NCI-H345 (cell line): ENCODE measurements around the gene ZNF593OS.

Experiments used
- DNase-seq: peaks from one replicate; lab custom pipeline; 2025; lab: John Stamatoyannopoulos, UW

ZNF593OS gene

DNA sequence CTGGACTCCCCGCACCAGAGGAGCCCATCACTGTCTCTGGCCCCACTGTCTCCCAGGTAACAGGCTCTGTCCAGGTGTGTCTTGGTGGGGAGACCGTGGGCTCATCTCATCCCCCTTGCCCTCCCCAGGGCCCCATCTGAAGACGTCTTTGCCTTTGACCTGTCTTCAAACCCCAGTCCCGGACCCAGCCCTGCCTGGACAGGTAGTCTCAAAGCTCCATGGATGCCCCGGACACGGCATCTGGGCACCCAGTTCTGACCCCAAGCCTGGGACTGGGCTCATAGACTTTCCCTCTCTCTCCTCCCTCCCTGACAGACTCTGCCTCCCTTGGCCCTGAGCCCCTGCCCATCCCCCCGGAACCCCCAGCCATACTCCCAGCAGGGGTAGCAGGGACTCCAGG is 12.5 kb upstream of the ZNF593OS start:
- DNase-seq: no peak

- DNase-seq: no peak
Measured at GRCh38 chr1:26182383-26182696, 10.7 kb upstream of the ZNF593OS start.

- no peak for DNase-seq
Measured at GRCh38 chr1:26181586-26182382, 10.2 kb upstream of the ZNF593OS start.

DNA sequence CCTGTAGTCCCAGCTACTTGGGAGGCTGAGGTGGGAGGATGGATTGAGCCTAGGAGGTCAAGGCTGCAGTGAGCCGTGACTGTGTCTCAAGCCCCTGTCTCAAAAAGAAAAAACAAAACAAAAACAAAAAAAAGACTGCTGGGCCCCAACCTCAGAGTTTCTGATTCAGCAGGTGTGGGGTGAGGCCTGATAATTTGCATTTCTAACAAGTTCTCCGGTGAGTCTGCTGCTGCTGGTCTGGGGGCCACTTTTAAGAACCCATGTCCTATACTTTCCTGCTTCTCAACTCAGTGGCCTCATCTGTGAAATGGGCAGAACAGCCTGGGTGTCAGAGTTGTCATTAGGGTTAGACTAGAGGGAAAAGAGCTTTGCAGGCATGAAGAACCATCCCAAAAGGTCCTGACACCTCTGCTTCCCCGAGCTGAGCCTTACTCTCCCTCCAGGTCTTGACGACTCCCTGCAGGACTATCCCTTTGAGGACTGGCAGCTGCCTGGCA is 8.4 kb upstream of the ZNF593OS start:
- DNase-seq: no peak

DNA sequence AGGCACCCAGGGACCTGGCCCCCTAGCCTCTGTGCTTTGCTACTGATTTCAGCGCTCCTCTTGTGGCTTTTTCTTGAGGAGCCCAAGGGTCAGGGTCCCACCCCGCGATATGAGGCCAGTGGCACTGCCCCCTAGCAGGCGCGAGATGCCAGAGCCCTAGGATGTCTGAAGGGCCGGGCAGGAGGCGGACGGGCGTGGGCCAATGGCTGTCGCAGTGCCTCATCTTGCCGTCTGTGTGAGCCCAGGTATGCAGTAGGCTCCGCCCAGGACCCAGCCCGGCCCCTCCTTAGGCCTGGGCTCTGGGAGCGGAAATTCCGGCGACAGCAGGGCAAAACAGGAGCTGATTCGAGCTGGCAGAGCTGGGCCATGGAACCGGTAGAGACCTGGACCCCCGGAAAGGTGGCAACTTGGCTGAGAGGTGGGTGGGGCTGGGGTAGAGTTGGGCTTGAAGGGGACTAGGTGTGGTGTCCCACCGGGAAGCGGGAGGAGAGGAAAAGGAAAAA is 5.6 kb upstream of the ZNF593OS start, which contains the start of gene CNKSR1:
Gene CNKSR1 (plus strand): TSS at position 310 of the 503 bp plus-strand sequence. CDS start 57 bp downstream, at position 367.
- DNase-seq: no peak

- DNase-seq: no peak
Measured at GRCh38 chr1:26175346-26175745, 3.7 kb upstream of the ZNF593OS start.

DNA sequence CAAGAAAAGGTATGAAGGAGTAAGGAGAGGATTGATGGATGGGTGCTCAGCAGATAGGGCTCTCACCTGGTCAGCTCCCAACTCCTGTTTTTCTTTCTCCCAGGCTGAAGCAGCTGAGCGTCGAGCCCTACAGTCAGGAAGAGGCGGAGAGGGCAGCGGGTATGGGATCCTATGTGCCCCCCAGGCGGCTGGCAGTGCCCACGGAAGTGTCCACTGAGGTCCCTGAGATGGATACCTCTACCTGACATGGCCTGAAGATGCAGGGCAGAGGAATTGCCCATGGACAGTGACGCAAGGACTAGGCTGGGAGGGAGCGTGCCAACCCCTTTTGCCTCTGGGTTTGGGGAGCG is 1.2 kb downstream of the ZNF593OS start:
- DNase-seq: no peak

- peak; percentile 93 for DNase-seq
Measured at GRCh38 chr1:26169669-26170471, 1.8 kb downstream of the ZNF593OS start, which contains the start of gene ZNF593. Gene ZNF593, plus strand, starts transcription at chr1:26169908. Its CDS starts 76 bp downstream, at chr1:26169984.

- no peak for DNase-seq
Measured at GRCh38 chr1:26169198-26169554, 2.5 kb downstream of the ZNF593OS start.

DNA sequence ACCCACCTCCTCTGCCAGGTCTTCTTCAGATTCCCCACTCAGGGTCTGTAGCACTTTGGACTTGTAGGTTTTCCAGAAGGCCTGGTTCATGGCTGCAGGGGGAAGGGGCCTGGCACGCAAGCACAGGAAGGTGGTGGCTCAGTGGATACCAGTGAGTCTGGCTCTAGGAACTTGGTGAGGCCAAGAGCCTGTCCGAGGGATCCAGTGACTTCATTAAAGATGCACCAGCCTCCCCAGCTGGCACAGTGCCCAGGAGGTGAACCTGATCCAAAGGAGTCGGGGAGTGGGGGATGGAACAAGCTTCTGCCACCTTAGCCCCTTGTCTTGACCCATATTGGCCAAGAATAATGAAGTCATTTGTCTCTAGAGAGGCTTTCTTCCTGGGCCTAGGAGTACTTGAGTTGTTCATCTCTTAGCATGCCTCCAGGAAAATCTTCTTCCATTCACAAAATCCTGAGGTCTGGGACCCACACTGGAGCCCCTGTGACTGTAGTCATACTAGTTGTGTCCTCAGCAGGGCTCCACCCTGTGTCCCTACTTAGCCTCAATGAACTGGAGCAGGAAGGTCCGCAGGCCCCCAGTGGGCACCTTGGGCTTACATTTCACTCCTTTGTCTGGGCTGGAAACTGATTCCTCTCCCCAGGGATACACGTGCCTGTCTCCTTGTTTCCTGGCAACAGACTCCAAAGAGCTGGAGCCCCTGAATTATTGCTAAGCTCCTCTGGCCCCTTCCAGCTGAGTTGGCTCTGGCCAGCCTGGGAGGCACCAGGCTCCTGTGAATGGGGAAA is 3.0 kb downstream of the ZNF593OS start, which contains the start of gene C1orf232:
Gene C1orf232 (minus strand): TSS at position 554 of the 788 bp plus-strand sequence. CDS start 464 bp downstream, at position 90.
- peak; percentile 64 for DNase-seq

DNA sequence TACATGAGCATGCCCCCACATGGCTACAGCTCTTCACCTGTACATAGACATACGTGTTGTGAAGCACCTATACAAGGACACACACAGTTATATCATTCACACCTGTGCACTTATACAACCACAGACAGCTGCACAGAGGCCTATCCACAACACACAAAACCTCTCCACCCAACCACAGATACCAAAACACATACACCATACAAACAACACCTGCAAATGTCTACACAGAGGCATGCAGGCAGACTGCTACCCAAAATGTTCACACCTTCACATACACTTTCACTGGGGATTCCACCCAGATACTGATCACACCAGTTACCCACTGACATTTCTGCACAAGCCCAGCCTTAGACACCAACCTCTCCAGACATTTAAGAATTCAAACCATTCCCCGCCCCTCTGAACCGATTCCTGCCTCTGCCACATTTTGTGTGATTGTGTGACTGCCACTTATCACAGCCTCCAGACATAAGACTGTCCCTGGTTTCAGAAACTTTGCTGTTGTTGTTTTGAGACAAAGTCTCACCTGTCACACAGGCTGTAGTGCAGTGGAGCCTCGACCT is 4.8 kb downstream of the ZNF593OS start:
- no peak for DNase-seq

DNA sequence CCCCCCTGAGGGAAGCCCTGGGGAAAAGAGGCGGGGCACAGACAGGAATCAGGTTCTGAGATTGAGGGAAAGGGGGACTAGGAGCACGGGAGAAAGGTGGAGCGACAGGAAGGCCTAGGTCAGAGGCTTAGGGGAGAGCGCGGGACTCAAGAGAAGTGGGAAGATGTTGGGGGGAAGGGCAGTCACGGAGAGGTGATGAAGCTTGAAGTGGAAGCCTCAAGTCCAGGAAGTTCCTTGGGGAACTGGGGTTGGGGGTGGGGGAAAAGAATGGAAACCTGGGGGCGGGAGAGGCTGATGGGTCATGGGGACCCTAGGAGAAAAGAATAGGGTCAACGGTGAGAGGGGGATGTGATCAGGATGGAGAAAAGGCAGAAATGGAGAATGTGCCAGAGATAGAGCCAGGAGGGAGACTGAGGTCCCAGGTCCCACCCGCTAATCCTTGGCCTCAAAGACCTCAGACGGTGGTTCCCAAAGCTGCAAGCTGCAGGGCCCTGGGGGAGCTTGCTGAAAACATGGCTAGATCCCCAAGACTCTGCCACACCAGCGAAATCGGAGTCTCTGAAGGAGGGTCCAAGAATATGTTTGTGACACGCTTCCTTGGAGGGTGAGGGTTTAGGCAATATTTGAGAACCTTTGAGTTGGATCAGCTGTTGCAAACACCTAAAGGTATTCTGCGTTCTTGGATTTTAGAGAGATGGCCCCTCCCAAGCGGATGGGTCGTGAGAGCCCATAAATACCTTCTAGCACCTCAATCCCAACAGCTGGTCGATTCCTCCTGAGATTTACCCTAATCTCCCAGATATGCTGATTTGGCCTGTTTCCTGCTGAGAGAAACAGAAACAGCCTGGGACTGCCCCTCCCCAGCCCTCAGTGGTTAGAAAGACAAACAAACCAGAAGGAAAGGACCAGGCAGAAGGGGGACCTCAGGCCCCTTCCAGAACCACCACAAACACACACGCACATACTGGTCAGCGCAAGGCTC is 6.5 kb downstream of the ZNF593OS start:
- DNase-seq: no peak

GRCh38 chr1:26164036-26164860 is 7.4 kb downstream of the ZNF593OS start:
- peak; percentile 48 for DNase-seq

DNA sequence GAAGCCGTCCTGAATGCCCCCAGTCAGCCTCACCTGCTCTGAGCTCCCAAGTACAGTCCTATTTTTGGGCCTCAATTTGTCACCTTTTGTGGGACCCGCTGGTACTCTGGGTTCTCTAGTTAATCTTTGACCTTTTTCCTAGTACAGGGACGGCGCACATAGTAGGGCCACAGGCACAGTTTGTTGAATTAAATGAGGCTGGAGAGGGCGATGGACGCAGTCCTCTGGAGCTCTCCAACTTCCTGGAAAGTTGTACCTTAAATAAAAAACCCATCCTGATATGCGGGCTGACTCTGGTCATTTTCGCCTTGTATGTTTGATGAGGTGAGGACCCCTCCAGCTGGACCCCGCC is 8.0 kb downstream of the ZNF593OS start:
- DNase-seq: no peak

DNA sequence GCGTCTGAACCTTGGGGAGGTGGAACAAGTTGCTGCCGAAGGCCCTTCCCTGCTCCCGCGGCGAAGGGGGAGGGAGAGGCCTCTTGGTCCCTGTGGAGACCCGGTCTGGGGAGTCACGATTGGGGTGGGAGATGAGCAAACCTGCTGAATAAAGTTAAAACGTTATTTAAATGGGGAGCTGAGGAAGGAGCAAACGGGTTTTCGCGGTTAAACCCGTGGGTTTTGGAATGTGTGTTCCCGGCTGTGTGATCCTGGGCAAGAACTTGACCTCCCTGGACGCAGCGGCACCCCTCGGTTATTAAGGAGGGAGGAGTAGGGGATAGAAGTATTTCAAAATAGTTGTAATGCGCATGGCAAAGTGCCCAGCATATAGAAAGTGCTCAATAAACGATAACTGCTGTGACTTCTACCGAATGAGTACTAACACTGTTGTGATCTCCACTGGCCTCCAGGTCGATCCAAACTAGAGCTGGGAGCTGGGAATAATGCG is 9.4 kb downstream of the ZNF593OS start:
- DNase-seq: no peak

DNA sequence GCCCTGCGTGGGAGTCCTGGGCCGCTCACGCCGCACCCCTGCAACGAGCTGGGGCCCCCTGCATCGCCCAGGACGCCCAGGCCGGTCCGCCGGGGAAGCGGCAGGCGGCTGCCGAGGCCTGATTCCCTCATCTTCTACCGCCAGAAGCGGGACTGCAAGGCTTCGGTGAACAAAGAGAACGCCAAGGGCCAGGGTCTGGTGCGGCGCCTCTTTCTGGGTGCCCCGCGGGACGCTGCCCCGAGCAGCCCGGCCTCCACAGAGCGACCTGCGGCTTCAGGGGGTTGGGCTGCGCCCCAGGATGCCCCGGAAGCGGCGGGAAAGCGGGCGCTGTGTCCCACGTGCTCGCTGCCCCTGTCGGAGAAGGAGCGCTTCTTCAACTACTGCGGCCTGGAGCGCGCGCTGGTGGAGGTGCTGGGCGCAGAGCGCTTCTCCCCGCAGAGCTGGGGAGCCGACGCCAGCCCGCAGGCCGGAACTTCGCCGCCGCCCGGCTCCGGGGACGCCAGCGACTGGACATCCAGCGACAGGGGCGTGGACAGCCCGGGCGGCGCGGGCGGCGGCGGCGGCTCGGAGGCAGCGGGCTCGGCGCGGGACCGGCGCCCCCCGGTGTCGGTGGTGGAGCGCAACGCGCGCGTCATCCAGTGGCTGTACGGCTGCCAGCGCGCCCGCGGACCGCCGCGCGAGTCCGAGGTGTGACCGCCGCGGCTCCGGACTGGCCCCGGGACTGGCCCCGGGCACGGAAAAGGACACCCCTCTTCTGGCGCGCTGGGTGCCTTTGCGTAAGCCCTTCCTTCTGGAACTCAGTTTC is 10.0 kb downstream of the ZNF593OS start:
- peak; percentile 7 for DNase-seq

DNA sequence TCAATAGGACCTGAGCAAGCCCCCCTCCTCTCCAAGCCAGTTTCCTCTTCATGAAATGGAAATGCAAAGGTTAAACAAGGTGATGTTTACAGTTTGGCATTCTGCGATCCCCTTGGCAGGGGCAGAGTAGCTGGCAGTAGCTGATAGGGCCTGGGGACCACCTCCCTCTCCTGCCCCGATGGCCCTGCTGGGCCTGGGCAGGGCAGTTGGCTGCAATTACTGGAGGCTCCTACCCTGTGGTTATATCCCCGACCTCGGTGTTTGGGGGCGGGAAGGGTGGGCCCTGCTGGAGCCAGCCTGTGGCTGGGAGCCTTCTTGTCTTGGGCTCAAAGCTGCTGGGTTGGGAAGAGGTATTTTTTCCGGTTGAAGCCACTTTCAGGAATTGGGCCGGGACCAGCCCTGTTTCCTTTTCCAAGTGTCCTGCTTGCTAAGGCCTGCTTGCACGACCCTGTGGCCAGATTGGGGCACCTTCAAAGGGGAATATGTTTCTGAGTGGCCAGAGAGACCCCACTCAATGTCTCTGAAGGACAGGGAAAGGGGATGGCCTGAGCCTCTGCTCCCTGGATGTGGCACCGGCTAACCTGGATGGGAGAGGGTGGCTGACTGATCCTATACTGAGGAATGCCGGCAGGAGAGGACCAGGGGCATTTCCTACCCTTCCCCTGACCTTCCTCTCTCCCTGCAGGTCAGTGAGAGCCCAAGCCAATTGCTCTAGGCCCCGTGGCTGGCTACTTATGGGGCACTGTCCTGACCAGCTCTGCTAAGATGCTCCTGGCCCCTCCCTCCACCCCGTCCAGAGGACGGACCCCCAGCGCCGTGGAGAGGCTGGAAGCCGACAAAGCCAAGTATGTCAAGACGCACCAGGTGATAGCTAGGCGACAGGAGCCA is 10.9 kb downstream of the ZNF593OS start:
- no peak for DNase-seq

DNA sequence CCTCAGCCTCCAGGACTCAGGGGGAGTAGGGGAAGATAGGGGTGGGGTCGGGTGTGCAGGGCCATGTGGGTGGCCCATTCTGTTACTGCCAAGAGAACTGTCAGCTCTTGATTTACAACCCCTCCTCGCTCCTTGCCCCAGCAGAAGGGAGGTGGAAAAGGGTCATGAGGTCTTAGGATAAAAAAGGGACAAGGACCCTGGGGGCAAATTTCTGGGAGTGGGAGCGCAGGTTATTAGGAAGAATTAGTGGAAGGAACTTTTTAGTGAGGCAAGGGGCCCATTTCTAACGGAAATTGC is 11.9 kb downstream of the ZNF593OS start:
- no peak for DNase-seq
